Esophagus squamous epithelium (tissue), 4 donors: ENCODE measurements around the gene RBM33.

Experiments used
- CTCF ChIP-seq, 6 experiments: fragments of 450-650 bp in 4 of 6; fragments of 200-600 bp in 2 of 6; sonication (generic) in 2 of 6; IDR thresholded peaks; one replicate each; pipeline ENCODE4 v1.5.1; 2016 to 2019; ENCODE audit warnings: antibody characterized with exemption in 6 of 6, mild to moderate bottlenecking in 4 of 6, moderate library complexity in 4 of 6
- POLR2A ChIP-seq, 4 donors: fragments of 450-650 bp; IDR thresholded peaks; one replicate each; pipeline ENCODE4 v1.6.1; 2017; ENCODE audit warnings: antibody characterized with exemption in 4 of 4, mild to moderate bottlenecking in 4 of 4, moderate library complexity in 3 of 4

GRCh38 chr7:155629171-155629570 lies 15.3 kb upstream of the RBM33 start:
- TF ChIP-seq CTCF (IDR thresholded peaks at IDR 0.05) (no peak), POLR2A (IDR thresholded peaks at IDR 0.05) (no peak)
